Esophagus squamous epithelium (tissue), 4 donors: Measurements from ENCODE around the gene PDLIM7.

ENCODE experiments used
- CTCF ChIP-seq, 6 experiments: fragments of 450-650 bp in 4 of 6; fragments of 200-600 bp in 2 of 6; sonication (generic) in 2 of 6; IDR thresholded peaks; one replicate each; pipeline ENCODE4 v1.5.1; 2016 to 2019; ENCODE audit warnings: antibody characterized with exemption in 6 of 6, mild to moderate bottlenecking in 4 of 6, moderate library complexity in 4 of 6
- POLR2A ChIP-seq, 4 donors: fragments of 450-650 bp; IDR thresholded peaks; one replicate each; pipeline ENCODE4 v1.6.1; 2017; ENCODE audit warnings: antibody characterized with exemption in 4 of 4, mild to moderate bottlenecking in 4 of 4, moderate library complexity in 3 of 4

- peak; percentile 66 to 89 (median 74) for TF ChIP-seq CTCF (IDR thresholded peaks at IDR 0.05)
- no peak for TF ChIP-seq POLR2A (IDR thresholded peaks at IDR 0.05)
Observed at GRCh38 chr5:177455036-177455660, 42.3 kb downstream of the PDLIM7 start.
